HG03045 (cell line): ENCODE results near the gene NCBP1.
"Not testable (repeated sequence)": the region's sequence is repeated elsewhere in the genome, so short reads cannot be mapped to it uniquely, and the experiment has no call there.

Experiments used
- ATAC-seq: cut with Tn5 transposase; IDR thresholded peaks from one replicate; pipeline ENCODE4 v1.9.1; 2021; ENCODE audit warnings: mild to moderate bottlenecking, moderate library complexity; ENCODE audit not compliant: unreplicated experiment

Gene NCBP1

DNA sequence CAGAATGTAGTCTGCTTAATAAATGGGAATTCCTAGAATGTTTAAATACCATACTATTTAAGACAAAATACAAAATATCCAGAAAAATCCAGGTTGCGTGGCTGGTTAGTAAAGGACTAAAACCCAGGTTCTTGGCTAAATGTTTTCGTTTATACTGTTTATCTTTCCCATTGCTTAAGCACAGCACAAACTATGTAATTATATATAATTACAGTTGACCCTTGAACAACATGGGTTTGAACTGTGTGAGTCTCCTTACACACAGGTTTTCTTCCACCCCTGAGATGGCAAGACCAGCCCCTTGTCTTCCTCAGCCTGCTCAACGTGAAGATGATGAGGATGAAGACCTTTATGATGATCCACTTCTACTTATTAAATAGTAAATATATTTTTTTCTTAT lies 38.8 kb downstream of the NCBP1 start:
- no peak for ATAC-seq

DNA sequence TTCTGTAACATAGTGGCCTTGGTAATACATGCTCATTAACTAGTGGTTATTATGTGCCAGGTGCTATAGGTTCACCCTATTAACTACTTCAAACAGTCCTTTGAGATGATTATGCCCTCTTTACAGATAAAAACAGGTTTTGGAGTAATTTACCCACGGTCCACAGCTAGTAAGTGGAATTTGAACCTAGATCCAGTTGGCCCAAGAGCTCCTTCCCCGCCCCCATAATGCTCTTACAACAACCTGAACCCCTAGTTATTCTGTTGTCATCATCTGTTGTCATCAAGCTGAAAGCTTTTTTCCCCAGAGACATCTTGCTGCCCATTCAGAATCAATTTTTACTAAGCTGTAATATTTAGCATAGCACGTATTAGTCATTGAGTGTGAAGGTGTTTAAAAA lies 40.3 kb downstream of the NCBP1 start:
- no peak for ATAC-seq

DNA sequence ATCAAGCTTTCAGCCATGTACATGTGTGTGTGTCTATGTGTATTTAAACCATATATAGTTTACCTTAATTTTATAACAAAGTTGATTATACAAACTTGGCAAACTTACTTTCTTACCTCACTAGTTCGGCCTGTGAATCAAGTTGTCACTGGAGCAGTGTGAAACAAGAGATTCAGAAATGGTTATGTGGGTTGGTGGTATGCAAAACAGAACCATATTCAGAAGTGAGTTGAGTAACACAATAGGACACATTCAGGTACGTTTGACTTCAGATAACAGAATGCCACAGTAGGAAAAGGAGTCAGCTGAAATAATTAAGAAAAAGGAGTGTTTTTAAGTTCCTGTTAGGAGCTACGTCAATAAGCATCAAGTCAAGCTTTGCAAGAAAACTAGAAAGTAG lies 42.0 kb downstream of the NCBP1 start:
- ATAC-seq = no peak

DNA sequence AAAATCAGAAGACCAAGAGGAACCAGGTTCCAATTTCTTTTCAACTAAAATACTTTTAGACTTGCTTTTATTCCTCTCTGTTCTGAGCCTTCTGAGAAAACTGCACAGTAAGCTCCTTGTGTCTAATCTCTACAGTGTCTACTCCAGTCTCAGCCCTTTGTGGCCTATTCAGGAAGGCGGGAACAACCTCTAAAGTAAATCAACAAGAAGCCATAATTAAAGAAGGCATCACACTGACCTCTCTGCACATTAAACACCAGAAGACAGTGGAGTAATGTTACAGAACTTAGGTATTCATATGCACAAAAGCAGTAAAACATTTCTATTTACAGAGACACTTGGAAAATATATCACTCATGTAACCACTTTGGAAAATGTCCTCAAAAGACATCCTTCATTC lies 48.6 kb downstream of the NCBP1 start:
- ATAC-seq = no peak

DNA sequence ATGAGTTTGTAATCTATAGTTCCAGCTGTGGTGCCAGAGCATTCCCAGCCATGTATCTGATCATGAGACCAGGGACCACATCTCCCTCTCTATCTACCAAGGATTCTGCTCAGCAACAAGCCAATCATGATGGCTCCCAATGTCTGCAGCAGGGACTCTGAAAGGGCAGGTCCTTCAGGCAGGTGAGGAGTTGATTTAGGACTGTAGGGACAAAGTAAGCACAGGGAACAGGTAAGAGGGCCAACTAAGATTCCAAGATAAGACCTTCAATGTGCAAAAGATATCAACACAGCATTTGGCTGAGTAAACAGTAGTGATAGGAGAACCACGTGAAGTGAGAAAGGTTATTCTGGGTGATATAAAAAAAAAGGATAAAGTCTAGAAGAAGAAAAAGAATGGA lies 55.0 kb downstream of the NCBP1 start:
- no peak for ATAC-seq

DNA sequence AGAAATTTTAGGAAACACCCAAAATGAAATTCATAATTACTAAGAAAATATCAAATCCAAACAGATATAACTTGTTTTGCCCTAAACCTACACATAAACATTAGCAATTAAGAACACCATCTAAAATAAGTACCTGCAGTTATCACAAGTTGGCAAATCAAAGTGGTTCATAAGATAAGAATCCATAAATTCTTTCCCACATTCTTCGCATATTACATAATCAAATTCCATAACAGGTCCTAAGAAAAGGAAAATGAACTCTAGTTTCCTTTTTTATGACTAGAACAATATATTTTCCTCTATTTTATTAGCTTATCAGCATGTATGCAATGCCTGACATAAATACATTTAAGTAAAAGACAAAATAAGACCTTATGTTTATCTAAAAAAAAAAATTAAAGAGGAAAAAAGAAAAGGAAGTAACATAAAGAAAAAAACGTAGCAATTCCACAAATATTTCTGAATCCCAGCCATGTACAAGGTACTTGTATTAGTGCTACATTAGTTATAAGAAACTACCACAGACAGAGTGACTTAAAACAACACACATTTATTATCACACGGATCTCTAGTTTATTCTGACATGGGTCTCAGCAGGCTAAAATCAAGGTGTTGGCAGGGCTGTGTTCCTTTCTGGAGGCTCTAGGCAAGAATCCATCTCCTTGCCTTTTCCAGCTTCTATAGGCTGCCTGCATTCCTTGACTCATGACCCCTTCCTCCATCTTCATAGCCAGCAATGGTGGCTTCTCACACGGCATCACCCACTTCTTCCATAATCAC lies 56.0 kb downstream of the NCBP1 start:
- no peak for ATAC-seq

DNA sequence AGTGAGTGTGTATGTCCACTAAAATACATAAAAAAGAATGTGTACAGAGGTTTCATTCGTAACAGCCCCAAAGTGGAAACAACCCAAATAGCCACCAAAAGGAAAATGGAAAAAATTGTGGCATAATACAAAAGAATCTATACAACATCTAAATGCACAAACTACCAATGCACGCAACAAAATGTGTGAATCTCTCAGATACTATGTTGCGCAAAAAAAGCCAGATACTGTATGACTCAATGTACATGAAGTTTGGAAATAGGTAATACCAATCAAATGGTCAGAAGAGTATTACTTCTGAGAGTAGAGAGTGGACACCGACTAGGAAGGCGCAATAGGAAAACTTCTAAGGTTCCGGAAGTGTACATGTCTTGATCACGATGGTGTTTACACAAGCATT lies 61.1 kb downstream of the NCBP1 start:
- ATAC-seq = no peak

DNA sequence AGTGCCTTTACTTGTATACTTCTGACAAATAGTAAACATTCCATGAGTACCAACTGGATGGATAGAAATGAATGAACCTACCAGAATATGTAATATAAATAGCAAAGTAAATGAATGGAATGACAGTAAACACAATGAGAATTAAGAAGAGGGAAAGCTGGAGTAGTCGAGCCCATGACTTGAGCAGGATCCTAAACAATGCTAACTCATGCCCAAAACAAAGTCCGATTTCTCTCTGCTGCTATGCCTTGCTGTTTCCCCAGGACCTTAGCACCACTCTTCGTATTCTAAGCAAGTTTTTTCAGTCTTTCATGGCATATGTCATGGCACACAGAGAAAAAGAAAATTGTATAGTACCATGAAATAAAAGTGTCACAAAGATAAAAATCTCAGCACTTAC lies 61.8 kb downstream of the NCBP1 start:
- no peak for ATAC-seq

DNA sequence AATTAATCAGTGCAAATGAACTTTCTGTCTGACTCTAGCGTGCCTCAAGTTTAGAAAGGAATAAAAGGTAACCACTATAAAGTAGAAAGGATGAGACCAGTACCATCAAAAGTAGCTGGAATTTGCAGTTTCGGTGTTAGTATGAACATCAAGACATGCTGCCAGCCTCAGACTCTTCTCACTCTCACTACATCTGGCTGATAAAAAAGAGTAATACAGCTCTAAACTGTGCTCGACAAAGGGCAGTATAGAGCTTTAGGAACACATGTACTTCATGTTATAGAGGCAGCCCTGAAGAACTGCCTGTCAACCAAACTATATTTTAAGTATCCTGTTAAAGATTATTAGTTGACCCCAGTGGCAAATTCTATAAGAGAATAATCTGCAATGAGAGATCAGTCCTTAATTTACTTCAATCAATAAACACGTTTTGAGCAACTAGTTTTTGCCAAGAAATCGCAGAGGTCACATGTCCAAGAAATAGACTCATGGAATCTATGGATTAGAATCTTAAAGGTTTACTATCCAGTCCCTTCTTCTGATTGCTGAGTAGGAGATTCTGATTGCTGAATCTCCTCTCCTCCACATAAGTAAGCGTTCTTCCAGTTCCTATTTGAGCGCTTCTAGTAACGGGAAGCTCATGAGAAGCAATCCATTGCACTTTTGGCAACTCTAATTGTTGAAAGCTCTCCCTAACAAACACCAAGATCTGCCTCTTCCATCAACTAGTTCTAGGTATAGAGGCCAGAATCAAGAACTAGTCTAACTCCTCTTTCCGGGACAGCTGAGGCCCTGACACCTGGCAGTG lies 62.6 kb downstream of the NCBP1 start:
- ATAC-seq = no peak

DNA sequence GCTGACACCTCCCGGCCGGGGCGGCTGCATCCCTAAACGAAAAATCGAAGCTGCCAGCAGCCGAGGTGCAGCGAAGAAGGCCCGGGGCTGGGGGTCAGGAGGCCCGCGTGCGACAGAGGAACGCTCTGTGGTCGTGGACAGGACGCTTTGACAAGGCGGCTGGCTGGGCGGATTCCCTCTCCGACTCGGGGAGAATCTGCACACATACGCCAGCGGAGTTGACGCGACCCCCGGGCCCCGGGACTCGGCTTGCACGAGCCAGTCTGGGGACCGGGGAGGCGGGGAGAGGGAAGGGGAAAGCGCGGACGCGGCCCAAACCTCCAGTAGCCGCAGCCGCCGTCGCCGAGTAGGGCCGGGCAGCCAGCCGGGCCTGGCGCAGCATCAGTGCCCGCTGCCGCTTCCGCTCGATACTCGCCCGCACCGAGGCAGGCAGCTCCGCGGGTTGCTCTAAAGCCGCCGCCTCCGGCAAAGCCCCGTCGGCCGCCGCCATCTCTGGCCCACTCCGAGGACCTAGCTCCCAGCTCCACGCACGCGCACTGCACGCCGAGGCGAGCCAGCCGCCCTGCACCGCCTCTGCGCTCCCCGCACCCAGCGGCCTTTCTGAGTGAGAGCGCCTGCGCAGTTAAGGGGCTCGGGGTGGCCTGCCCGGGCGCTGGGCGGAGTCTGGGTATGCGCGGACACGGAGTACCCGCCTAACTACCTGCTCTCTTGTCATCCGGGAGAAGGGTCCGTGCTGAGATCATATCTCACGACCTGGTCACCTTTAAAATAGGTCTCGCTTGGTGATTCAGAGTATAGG lies 63.4 kb downstream of the NCBP1 start, which contains the start of gene XPA:
XPA (minus strand) TSS at position 538 of the 799 bp plus-strand sequence; CDS start at position 490, 48 bp downstream.
- ATAC-seq = peak; percentile 96

DNA sequence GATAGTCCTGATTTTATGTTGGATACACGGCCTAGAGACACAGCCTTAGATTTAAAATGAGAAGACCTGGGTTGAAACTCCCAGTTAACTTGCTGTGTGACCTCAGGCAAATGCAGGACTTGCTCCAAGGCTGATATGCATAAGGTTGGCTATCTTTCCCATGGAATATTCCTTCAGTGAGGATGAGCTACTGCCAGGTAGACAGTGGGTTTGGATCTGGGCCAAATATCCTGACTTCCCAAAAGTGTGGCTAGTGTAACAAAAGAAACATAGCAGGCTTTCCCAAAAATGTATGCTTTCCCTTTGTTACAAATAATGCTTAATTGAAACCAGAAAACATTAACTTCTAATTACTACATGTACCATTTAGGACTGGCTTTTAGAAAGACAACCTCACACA lies 64.2 kb downstream of the NCBP1 start:
- ATAC-seq = no peak

DNA sequence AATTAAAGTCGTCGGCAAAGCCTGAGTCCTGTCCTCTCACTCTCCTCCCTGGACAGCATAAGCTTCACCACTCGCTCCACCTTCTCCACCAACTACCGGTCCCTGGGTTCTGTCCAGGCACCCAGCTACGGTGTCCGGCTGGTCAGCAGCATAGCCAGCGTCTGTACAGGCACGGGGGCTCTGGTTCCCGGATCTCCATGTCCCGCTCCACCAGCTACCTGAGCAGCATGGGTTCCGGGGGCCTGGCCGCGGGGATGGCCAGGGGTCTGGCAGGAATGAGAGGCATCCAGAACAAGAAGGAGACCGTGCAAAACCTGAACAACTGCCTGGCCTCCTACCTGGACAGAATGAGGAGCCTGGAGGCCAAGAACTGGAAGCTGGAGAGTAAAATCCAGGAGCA lies 65.2 kb downstream of the NCBP1 start:
- no peak for ATAC-seq

DNA sequence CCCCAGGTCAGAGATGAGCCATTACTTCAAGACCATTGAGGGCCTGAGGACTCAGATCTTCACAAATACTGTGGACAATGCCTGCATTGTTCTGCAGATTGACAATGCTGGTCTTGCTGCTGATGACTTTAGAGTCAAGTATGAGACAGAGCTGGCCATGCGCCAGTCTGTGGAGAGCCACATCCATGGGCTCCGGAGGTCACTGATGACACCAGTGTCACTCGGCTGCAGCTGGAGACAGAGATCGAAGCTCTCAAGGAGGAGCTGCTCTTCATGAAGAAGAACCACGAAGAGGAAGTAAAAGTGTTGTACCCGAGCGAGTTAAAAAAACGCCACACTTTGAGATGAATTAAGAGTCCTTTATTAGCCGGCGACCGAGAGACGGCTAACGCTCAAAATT lies 65.7 kb downstream of the NCBP1 start:
- ATAC-seq = not testable (repeated sequence)

DNA sequence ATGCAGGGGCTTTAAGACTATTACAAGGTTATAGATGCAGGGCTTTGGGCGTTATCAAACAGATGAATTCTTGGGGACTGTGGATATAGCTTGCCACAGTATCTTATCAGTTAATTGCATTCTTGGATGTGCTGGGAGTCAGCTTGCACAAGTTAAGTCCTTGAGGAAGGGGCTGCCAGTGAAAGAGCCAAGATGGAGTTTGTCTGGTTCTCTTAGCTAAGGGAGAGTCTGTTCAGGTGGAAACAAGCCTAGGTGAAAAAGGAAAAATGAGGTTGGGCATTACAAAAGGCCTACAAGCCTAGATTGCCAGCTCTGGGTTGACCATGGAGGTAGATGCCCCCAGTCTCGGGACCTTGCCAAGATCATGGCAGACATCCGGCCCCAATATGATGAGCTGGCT lies 66.2 kb downstream of the NCBP1 start:
- ATAC-seq = not testable (repeated sequence)

DNA sequence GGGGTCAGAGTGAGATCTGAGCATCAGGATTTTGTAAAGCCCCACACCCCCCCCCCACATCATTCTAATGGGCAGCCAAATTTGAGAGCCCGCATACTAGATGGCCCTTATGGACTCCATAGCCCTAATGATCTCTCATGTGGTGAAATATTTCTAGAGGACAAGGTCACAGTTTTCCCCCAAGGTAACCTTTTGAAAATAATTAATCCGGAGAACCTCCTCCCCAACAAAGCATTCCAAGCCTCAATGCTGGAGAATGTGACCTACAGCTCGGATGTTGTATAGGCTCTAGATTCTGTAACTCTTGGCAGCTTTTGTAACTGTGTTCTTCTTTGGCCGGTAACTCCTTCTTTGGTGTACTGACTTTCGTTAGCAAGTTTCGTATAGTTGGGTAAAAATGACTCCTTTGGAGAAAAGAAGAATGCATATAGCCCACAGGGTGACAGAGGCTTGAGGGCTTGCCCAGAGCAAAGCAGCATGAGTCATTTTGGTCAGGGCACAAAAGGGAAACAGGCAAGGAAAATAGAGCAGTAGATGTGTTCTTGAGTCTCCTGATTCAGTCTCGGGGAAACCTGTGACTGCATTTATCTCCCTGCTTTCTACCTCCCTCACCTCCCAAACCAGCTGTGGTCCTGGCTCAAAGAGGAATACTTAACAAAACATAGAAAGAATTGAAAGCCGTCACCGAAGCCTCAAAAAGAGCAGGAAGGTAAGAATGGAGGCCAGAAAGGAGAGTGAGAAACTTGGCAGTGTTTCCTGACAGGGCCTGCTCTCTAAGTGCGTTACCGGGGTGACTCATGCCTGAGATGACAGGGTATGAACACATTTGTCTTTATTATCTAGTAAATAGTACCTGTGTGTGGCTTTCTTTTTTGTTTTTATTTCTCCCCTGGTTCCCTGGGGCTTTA lies 70.1 kb downstream of the NCBP1 start:
- no peak for ATAC-seq

DNA sequence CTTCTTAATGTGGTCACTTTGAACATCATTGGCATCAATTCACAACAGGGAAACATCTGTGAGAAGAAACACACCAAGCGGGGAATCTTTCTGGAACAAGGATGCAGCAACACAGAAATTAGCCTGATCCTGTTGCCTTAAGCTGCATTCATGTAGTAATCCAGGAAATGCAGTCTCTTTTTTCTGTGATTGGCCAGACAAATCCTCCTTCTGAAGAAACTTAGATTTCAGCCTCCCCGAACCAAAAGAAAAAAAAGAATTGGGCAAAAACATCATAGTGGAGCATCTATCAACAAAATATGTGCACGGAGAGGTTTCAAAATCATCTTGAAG lies 70.7 kb downstream of the NCBP1 start:
- no peak for ATAC-seq

DNA sequence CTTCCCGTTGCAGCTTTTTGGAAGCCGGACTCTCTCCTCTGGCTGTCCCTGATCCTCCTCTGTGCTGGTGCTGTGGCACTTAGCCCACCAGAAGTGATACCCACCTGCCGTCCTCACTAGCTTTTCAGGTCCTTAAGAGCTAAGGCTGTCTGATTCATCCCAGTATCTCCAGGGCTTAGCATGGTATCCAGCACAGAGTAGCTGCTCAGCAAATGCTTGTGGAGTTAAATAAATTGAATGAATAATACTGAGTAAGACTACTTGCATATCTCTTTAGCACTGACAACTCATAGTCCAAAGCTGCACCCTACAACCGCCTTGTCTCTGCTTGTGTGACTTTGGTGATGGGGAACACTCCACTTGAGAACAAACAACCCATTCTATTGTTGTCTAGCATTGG lies 71.2 kb downstream of the NCBP1 start:
- ATAC-seq = no peak

DNA sequence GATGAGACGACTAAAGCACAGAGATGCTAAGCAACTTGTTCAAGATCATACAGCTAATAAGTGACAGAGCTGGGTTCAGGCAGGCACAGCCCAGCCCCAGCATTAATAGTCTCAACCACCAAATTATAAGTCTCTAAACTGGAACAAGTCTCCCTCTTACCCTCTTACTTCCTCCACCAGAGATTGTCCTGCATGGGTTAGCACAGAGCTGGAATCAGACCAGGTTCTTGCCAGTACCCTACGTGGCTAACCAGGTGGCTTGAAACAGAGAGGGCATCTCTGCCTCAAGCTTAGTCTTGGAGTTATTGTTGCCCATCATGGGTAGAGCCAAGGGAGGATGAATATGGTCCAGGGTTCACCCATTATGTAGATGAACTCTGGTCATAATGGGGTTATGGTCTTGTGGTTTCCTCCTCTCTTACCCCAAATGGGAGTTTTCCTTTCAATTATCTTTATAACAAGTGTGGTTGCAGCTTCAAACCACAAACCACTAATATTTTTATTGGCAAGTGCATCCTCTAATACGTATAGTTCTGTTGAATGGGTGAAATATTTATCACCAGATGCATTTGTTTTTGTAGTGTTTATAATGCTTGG lies 71.8 kb downstream of the NCBP1 start:
- no peak for ATAC-seq

DNA sequence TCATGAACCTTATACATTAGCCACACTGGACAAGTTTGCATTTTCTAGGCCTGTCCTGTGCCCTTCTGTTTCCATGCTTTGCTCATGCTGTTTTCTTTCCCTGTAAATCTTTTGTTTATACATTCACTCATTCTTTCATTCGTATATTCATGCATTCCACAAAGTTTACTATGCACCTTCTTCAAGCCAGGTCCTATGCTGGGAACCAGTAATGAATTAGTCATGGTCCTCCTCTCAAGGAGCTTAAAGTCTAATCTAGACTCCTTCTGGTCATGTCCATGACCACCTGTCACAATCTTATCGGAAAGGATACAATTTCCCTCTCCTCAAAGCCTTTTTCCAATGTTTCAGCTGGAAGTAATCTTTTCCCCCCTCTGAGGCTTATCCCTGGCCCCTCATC lies 72.6 kb downstream of the NCBP1 start:
- no peak for ATAC-seq
